GM19467 (cell line): ENCODE measurements around the gene EFNA5.

ENCODE experiments used
- ATAC-seq: cut with Tn5 transposase; IDR thresholded peaks from one replicate; pipeline ENCODE4 v1.9.1; 2021; ENCODE audit warnings: mild to moderate bottlenecking, moderate library complexity; ENCODE audit not compliant: unreplicated experiment

The EFNA5 gene

DNA sequence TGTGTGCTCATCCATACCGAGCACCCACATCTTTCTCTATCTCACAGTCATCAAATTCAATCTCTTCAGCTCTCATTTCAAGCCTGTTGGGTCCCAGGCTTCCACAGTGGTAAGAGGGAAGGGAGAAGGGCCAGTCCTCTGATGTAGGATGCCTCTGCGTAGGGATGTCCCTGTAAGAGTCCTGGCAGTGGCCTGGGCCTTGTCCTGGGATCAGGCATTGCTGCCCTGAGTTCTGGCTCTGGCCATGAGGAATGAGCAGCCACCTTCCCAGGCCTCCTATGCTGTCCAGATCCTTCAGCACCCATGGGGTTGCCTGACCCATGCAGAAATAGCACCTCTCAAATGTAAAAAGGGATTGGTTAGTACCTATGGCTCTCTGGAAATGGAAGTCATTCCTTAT is 121.2 kb downstream of the EFNA5 start:
- ATAC-seq = no peak

DNA sequence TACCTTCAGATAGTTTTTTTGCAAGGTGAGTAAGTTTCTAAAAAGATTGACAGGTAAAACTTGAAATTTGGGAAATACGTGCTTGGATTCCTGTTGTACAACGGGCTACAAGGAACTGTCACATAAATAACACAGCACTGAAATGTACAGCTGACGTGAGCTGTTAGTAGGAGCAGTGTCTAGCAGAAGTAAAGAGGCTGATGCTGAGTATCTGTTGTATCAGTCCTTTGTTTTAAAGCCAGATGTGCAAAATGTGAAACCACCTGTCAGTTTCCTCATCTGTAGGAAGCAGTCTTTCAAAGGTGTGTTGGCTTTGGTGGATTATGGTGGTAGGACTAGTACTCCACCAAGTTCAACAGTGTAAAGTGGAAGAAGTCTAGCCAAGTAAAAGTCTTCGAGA is 122.3 kb downstream of the EFNA5 start:
- no peak for ATAC-seq

DNA sequence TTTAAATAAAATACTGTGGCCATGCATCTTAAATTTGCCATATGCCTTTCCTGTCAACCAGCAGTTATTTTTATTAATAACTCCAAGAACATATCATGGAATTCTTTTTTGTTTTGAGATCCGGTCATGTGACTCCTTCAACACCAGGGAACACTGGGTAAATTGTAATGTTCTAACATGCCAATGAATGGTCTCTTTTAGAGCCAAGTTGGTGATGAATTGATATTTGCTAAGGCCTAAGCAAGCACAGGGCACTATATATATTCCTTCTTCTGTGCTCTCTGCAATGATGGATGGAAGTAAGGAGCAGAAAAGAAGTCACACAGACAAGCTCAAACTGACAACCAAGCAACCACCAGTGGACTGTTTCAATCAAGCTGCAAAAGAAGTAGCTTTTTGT is 124.0 kb downstream of the EFNA5 start:
- ATAC-seq = no peak

DNA sequence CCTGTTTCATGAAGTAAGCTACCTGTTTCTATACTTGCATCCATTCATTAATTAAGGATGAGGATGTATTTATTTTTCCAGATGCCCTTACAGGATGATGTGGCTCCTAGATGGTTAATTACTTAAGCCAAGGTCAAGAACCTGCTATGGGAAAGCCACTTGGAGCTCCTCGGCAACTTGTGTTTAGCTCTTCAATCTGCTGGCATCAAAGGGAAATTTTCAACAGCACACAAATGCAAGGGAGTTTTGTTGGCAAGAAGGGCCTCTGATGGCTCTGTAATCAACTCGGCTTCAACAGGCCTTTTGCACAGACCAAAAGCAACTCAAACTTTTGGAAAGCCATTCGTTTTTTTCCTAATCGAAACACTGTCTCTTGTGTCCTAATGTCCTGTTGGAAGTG is 125.3 kb downstream of the EFNA5 start:
- no peak for ATAC-seq

DNA sequence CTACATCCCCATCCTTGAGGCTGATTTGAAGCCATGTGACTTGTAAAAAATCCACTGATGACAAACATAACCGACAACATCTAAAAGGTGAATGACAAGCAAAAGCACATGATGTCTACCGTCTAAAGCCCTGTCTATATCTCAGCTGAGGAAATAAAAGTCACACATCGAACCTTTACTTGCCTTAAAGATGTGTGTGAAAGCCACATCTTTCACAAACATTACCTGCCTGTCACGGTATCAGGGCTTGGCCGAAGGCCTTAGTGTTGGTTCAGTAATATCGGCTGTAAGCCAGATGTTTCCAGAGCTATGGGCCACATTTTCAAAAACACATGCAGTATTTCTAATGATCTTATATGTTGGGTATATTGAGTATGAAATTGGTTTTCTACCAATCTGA is 125.8 kb downstream of the EFNA5 start:
- ATAC-seq = no peak

DNA sequence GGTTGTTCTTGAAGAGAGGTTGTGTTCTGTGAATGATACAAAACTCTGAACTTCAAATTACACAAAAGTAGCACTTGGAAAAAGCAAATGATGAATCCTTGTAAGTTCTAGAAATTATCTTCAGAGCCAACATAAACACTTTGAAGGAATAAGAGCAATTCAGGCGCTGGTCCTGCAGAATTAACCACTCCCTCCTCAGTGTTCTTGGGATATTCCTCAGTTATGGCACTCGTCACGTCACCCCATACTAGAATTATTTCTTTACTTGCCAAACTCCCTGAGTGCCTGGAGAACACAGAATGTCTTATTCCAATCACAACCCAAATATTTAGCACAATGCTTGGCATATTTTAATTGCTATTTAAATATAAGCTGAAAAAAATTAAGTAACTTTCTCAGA is 126.3 kb downstream of the EFNA5 start:
- no peak for ATAC-seq

DNA sequence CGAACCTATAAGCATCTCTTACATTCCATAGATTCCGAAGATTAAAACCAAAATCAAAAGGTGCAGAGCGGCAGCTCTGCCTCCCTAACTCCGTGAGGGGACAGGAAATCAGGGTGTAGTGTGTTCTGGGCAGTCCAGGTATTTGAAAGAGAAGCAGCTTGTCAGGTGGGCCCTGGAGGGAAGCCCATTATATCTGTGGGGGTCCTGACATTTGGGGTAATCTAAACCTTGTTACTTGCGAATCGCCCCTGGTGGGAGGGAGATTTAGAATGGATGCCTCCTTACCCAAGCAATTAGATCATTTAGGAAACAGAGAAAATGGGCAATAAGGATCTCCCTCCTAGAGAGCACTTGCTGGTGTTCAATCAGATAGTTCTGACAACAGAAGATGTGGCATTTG is 126.9 kb downstream of the EFNA5 start:
- ATAC-seq = no peak

DNA sequence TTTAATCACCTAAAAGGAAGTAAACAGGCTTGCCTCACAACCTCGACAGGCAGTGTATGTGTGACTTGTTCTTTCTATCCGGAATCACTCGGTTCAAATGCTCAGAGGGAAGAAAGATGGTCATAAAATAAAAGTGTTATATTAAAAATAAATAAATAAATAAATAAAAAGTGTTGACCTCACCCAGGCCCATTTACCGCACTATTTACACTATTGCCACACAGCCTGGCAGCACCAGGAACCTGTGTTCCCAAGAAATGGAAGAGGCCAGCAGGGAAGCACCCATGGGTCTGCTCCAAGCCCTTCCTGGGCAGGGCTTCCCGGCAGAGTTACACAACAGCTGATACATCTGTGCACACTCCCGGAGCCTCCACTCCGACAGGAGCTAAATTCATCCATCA is 127.9 kb downstream of the EFNA5 start:
- ATAC-seq = no peak

DNA sequence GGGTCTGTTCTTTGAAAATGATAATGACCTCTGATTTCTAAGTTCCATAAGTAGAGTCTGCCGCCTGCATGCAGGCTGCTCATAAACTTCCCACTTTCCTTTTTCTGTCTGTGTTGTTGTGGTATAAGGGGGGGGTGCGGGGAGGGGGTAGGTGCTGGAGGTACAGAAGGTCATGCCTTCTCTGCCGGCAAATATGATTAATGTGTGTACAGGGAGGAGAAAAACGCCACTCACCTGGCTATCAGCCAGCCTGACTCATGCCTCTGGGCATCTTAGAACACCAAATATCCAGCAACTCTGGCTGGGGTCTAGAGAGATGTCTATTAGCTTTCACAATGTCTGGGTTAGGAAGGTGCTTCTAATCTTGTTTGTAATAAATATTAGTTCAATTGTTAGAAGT is 128.3 kb downstream of the EFNA5 start:
- ATAC-seq = no peak

DNA sequence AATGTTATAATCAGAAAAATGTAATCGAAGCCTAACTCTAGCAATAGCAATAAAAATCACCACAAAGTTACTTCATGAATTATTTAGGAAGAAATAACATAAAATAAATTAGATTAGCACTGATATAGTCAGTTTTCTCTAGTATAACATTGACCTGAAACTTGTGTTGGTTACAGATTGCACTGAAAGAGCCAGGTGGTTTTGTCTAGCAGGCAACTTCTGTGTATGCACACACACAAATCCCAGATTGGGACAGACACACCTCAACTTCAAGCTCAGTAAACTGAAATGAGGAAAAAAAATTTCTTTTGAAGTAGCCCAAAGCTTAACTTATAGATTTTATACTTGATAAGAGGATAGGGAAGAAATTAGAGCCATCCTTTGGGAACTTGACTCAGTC is 129.3 kb downstream of the EFNA5 start:
- ATAC-seq = no peak

DNA sequence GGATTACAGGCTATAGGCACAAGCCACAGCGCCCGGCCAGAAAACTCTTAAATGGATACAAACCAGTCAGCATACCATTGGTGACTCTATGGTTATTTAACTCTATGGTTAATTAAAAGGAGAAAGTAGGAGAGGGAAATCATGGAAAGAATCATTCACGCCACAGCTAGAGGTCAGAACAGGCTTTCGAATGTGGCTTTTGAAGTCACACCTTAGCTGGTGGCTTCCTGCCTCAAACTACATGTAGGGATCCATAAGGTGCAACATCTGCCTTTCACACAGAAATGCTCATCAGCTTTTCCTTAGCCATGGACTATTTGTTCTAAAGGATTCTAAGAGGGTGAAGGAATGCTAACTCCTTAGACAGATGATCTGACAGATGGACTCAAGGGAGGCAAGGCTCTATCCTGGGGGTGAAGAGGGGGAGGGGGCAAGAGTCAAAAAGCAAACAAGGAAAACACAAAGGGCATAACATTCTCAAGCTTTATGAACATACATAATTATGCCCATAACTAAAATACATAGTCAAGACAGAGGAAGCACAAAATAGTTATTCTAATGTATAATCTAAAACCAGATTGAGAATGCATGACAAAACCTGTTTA is 130.9 kb downstream of the EFNA5 start:
- ATAC-seq = no peak

DNA sequence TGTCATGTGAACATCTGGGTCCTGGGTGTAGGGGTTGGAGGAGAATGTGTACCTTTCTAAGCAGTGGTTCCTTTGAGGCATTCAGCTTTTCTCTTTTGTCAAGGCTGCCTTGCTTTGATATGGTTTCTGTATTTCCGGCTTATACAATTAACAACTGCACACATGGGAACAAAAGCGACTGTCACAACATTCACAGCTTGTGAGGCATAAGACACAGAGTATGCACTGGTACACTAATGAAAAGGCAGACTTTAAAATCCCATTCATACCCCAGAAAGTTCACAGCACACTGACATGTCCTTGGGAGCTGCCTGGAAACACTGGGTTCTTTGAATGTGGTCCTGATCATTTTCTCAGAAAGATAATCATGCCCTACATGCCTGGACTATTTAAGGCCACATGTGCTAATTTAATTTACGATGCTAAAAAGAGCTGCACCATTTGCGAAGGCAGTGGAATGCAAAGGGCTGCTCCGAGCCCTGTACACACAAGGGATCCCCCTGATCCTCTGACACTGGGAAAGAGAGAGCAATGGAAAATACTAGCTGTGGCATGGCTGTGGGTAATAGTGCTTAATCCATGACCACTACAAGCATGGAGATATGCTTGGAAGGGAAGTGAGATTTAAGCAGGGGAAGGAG is 131.8 kb downstream of the EFNA5 start:
- no peak for ATAC-seq

DNA sequence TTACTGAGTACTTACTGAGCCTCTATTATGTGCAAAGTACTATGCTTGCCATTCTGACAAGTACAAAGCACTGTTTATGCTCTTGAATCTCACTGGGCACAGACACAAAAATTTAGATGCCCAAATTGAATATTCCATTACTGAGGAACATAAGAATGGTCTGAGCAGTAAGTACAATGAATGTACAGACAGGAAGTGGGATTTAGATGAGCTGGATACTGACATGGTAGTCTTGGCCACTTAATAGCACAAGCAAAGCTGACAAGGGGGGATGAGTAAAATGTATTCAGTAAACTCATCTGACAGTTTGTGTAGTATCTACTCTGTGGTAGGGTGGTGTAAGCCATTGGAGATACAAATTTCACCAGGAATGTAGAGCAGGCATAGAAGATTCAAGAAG is 132.4 kb downstream of the EFNA5 start:
- no peak for ATAC-seq

DNA sequence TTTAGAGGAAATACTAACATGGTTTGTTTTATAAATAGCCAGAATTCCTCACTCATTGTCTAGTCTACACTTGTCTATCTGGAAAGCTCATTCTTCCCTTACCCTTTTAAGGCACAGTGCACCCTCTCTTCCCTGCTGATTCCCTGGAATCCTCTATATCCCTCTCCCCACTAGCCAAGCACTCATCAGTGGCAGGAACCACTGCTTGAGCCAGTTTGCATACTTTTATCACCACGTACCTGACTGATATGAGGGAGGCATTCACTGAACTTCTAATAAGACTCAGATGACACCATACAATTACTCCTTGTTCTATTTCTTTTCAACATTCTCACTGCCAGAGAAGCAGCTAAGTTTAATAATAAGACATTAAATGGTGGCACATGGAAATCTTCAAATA is 134.9 kb downstream of the EFNA5 start:
- ATAC-seq = no peak

DNA sequence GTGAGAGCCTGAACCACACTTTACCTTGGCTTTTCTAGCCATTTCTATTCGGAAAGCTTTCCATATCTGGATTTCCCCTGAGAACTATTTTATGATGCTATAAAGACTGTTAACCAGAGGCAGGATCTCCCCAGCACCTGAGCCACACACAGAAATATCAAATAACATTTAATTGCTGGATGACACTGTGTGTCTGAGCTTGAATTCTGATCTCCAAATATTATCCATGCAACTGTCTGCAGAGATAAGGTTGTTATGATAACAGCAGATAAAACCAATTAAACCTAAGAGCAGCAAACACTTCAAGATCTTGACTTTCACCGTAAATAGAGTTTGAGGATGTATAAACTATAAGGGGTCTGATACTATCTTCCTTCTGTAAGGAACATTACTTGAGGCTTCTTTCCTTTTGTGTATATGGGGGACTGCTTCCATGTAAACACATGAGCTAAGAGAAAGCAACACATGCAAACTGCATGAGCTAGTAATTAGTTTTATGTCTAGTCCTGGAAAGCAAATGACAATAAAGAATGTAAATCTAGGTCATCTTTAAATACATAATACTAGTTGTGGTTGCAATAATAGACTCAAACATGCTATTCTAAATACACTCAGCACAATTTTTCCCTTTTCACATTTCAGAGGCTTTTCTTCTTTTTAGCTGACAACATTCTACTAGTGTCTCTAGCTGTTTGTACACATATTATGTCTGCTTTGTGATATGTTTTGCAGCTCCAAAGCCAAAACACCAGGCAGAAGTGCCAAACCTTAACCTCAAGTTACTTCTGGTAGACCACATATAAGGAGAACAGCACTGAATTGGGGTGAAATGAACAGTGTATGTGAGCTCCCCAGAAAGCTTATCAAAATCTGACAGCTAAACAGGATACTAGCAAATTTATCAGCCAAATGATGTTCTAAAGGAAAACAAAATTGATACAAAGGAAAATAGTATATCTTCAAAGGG is 136.5 kb downstream of the EFNA5 start:
- no peak for ATAC-seq

DNA sequence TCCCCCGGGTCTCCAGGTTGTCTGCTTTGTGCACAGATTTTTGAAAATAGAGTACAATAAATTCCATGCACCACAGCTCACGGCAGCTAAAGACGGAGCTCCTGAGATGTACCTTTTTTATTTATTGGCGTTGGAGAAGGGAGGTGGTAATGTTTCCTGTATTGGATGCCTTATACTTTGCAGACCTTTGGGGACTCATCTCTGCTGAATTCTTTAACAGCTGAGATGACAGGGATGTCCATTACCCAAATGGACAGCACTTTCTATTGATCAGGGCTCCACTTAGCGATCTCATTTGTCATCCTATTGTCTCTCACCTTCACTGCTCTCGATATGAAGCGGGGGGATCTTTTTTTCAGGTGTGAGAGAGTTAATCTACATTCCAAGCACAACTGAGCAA is 137.8 kb downstream of the EFNA5 start:
- no peak for ATAC-seq

DNA sequence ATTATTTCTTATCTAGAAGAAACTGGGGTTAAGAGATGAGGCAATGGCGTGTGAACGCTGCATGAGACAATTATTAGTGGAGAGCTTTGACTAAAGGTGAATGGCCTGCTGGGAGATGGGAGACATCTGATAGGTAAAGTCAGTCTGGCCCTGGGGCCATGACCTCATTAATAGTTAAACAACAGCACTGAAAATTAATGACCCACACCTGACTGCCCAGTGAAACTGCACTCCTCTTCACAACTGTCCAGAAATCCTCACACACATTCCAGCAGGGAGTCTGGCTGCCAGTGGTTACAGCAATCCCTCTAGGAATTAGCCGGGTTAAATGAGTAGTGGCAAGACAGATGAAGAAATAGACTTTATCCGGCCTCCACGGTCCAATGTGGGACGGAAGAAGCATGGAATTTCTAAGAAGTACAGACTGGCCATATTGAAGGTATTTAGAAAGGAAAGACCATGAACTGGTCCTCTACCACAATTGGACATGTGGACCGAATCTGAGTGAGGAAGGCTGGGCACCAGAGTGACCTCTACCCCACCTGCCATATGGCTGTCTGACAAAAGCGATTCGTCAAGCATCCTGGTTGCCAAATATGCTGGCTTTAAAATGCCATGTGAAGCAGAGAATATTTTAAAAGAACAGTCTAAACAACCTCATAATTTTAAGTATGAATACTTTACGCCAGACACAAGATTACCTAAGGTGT is 138.4 kb downstream of the EFNA5 start:
- no peak for ATAC-seq

DNA sequence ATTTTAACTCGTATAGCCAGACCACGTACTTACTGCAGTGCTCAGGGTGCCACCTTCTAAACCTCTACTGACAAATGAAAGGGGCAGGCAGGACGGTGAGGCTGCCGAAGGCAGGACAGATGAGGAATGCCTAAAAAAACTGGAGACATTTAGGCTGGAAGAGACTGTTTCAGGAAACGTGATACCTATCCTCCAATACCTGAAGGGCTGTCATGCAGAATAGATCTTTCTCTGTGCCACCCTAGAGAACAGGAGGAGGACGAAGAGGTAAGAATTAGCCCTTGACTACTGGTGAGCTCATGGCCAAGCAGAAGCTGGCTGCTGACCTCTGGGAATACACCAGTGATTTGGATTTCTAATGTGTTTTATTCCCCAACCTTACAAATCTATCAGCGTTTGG is 139.4 kb downstream of the EFNA5 start:
- no peak for ATAC-seq

DNA sequence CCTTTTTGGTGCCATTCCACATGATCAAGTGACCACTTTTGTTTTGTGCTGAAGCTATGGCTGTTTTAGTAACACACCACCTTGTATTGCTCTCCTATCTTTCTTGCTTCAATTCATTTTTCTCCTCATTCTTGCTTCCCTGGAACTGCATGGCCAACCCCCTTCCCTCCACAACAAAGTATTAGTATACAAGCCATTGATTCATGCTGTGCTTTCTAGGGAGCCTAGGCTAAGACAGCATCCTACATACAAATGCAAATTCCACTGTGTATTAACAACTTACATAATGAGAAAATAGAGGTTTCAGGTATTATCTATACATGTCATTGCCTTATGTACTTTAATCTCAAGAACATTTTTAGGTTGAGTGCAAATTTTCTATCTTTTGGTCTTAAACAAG is 141.1 kb downstream of the EFNA5 start:
- ATAC-seq = no peak

DNA sequence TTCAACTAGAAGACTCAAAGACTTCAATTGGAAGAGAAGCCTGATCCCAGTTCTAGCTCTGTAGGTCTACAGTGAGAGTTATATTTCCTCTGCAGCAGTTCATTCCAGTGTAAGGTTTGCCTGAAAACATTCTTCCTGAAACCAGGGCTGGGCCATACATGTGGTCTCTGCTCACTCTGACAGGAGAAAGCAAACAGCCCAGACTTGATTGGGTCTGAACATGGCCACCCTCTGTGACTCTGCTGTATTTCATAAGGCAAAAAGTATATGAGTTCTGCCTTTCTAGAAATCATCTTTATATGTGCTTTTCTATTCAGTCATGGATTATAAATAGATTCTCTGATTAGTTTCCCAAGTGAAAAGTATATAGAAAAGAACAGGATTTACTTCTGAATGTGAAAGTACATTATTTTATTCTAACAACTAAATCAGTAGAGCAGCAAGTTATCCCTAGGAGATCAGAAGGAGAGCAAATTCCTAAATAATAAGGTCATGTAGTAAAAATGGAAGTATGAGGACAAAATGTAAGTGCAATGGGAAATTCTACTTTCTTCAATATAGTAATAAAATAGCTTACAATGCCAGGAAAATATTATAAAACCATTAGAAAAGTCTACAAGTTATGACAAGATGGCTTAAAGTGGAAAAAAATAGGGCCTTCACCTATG is 144.3 kb downstream of the EFNA5 start:
- ATAC-seq = no peak

DNA sequence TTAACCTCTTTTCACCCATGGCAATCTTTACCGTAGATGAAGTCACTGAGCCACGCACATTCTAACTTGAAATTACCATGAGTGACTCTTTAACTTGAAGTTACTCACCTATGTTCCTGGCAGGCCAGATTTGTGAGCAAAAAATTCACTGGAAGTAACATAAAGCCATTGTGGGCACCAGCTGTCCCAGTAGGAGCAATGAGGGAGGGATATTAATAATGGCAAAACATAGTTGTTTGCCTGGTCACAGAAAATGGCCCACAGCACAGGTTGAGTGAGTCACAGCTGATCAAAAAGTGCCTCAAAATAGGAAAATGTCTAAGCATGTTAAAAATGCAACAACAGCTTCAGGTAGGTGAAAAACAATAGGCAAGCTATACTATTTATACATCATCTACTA is 146.6 kb downstream of the EFNA5 start:
- no peak for ATAC-seq
